GM20431 (cell line): ENCODE results near the gene SH3BGRL2.

Experiments used
- in situ Hi-C: fragments of 300-500 bp; cut with MseI, MboI; formaldehyde crosslinking; loops from one replicate; pipeline ENCODE4 v1.15.0; 2020; ENCODE audit warnings: low sequenced_read_pairs; ENCODE audit not compliant: unreplicated experiment

Gene SH3BGRL2

GRCh38 chr6:79630883-79631692 lies at the start of gene SH3BGRL2:
SH3BGRL2 (plus strand) TSS chr6:79631329; CDS start chr6:79631462, 133 bp downstream.
- in situ Hi-C loops: no loop called here

- in situ Hi-C loops: no loop called here
Observed at GRCh38 chr6:79584332-79584731, 46.8 kb upstream of the SH3BGRL2 start.

GRCh38 chr6:79586548-79586947 lies 44.6 kb upstream of the SH3BGRL2 start:
- in situ Hi-C loops: no loop called here

GRCh38 chr6:79589701-79590100 lies 41.4 kb upstream of the SH3BGRL2 start:
- in situ Hi-C loops: no loop called here

- in situ Hi-C loops: no loop called here
Observed at GRCh38 chr6:79597155-79597554, 34.0 kb upstream of the SH3BGRL2 start.

- in situ Hi-C loops: no loop called here
Observed at GRCh38 chr6:79598012-79598411, 33.1 kb upstream of the SH3BGRL2 start.

- in situ Hi-C loops: no loop called here
Observed at GRCh38 chr6:79599725-79600259, 31.3 kb upstream of the SH3BGRL2 start.

- in situ Hi-C loops: no loop called here
Observed at GRCh38 chr6:79600313-79600712, 30.8 kb upstream of the SH3BGRL2 start.

GRCh38 chr6:79600812-79601609 lies 30.1 kb upstream of the SH3BGRL2 start:
- in situ Hi-C loops: no loop called here

GRCh38 chr6:79602859-79603258 lies 28.3 kb upstream of the SH3BGRL2 start:
- in situ Hi-C loops: no loop called here

- in situ Hi-C loops: no loop called here
Observed at GRCh38 chr6:79604583-79605037, 26.5 kb upstream of the SH3BGRL2 start.

GRCh38 chr6:79605061-79605460 lies 26.1 kb upstream of the SH3BGRL2 start:
- in situ Hi-C loops: no loop called here

- in situ Hi-C loops: no loop called here
Observed at GRCh38 chr6:79605968-79606764, 25.0 kb upstream of the SH3BGRL2 start.

GRCh38 chr6:79607000-79607399 lies 24.1 kb upstream of the SH3BGRL2 start:
- in situ Hi-C loops: no loop called here

GRCh38 chr6:79608334-79609224 lies 22.6 kb upstream of the SH3BGRL2 start:
- in situ Hi-C loops: no loop called here

- in situ Hi-C loops: no loop called here
Observed at GRCh38 chr6:79609225-79609595, 21.9 kb upstream of the SH3BGRL2 start.

GRCh38 chr6:79610306-79611009 lies 20.7 kb upstream of the SH3BGRL2 start:
- in situ Hi-C loops: no loop called here

GRCh38 chr6:79612457-79612856 lies 18.7 kb upstream of the SH3BGRL2 start:
- in situ Hi-C loops: no loop called here

GRCh38 chr6:79612918-79613317 lies 18.2 kb upstream of the SH3BGRL2 start:
- in situ Hi-C loops: no loop called here
